A549 treated with Mapracorat at 1 μM for 4 hours (cell line): ENCODE data around the gene PTK7. TPM values are rescaled to one million over a fixed set of nuclear protein-coding genes. Genes with fewer than 3 reads are reported as not detected.

Experiments used
- total RNA-seq: library from RNA; stranded (reverse); fragments of 200-300 nt; extraction: Qiagen RNA extraction; gene quantifications from 5 replicates; pipeline ENCODE4 v1.2.3, GENCODE V29; 2022

The PTK7 gene
- 3.9 to 5.8 TPM (median 4.8 TPM) in 5 replicates for total RNA-seq

GRCh38 chr6:43075670-43076463 lies at the start of gene PTK7:
PTK7 (plus strand) TSS chr6:43076314; CDS start chr6:43076489, 175 bp downstream.

GRCh38 chr6:43053545-43054205 lies 22.4 kb upstream of the PTK7 start, which contains the start of gene CUL7:
CUL7 (minus strand) TSS chr6:43053851; CDS start chr6:43052788, 1,063 bp downstream.

GRCh38 chr6:43059168-43060033 lies 16.7 kb upstream of the PTK7 start, which contains the start of the genes KLC4 and MRPL2:
KLC4 (plus strand) TSS chr6:43059631; CDS start chr6:43061336, 1,705 bp downstream.
MRPL2 (minus strand) TSS chr6:43059434; CDS start chr6:43059381, 53 bp downstream.

GRCh38 chr6:43170931-43171706 lies 95.0 kb downstream of the PTK7 start, which contains the start of gene SRF:
SRF (plus strand) TSS chr6:43171269; CDS start chr6:43171657, 388 bp downstream.

GRCh38 chr6:43181942-43182860 lies 106.1 kb downstream of the PTK7 start, which contains the start of gene CUL9:
CUL9 (plus strand) TSS chr6:43182196; CDS start chr6:43184311, 2,115 bp downstream.

Other genes with a start within 250 kb of the PTK7 start
- 61.4 to 82.5 TPM (median 64.6 TPM) in 5 replicates for gene RPL7L1, start 196.7 kb upstream of the PTK7 start, total RNA-seq
- gene PTCRA, start 160.3 kb upstream of the PTK7 start, total RNA-seq, result not detected in 5 replicates
- 35.8 to 45.4 TPM (median 42.7 TPM) in 5 replicates for gene CNPY3, start 146.8 kb upstream of the PTK7 start, total RNA-seq
- 0.22 to 0.30 TPM in 2 of 5 replicates, not detected in the others for gene GNMT, start 115.6 kb upstream of the PTK7 start, total RNA-seq
- gene PEX6, start 97.1 kb upstream of the PTK7 start, total RNA-seq, result 5.1 to 9.3 TPM (median 8.6 TPM) in 5 replicates
- 23.1 to 26.5 TPM (median 25.1 TPM) in 5 replicates for gene PPP2R5D, start 91.7 kb upstream of the PTK7 start, total RNA-seq
- 88.1 to 96.0 TPM (median 92.0 TPM) in 5 replicates for gene MEA1, start 62.4 kb upstream of the PTK7 start, total RNA-seq
- gene KLHDC3, start 62.1 kb upstream of the PTK7 start, total RNA-seq, result 24.6 to 28.7 TPM (median 26.6 TPM) in 5 replicates
- gene RRP36, start 54.7 kb upstream of the PTK7 start, total RNA-seq, result 67.5 to 78.6 TPM (median 72.7 TPM) in 5 replicates
- 6.2 to 9.1 TPM (median 7.2 TPM) in 5 replicates for gene CUL7, start 22.5 kb upstream of the PTK7 start, total RNA-seq
- 55.1 to 64.6 TPM (median 59.6 TPM) in 5 replicates for gene MRPL2, start 16.9 kb upstream of the PTK7 start, total RNA-seq
- 5.0 to 7.7 TPM (median 7.0 TPM) in 5 replicates for gene KLC4, start 16.7 kb upstream of the PTK7 start, total RNA-seq
- 12.3 to 16.9 TPM (median 16.1 TPM) in 5 replicates for gene SRF, start 95.0 kb downstream of the PTK7 start, total RNA-seq
- 7.2 to 12.6 TPM (median 7.9 TPM) in 5 replicates for gene CUL9, start 105.9 kb downstream of the PTK7 start, total RNA-seq
- gene DNPH1, start 153.2 kb downstream of the PTK7 start, total RNA-seq, result 72.7 to 108 TPM (median 97.1 TPM) in 5 replicates
- gene TTBK1, start 167.2 kb downstream of the PTK7 start, total RNA-seq, result 0.02 to 0.07 TPM (median 0.04 TPM) in 5 replicates
- gene SLC22A7, start 221.9 kb downstream of the PTK7 start, total RNA-seq, result not detected in 5 replicates
- 0.39 to 0.51 TPM (median 0.43 TPM) in 5 replicates for gene CRIP3, start 232.5 kb downstream of the PTK7 start, total RNA-seq